ENCODE measurements around the gene NTF3. TPM values are rescaled to one million over a fixed set of nuclear protein-coding genes. Genes with fewer than 3 reads are reported as not detected.

Gene NTF3
- total RNA-seq, 4 donors from 2014 or later = 0.69 to 9.8 (median 2.5) TPM

DNA sequence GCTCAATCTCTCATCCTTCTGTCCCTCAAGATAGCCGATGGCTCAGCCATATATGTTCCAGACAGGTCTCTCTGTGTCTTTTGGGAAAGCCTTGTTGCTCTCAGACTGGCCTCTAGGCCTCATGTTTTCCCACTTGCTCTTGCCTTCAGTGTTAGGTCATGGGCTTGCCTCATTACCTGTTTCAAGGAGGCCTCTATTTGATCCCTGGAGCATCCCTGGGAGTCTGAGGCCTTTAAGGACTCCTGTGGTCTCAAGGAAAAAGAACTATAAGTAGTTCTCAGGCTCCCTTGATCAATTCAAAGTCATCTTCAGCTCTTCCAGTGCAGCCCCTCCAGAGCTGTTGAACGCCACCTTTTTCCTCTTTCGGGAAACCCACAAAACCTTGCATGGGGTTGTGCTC, 47.9 kb downstream of the NTF3 start:
- Histone ChIP-seq H3K4me3 (no peak overlapping the region), H3K36me3 (no peaks in the 10 kb centered on the region), H3K27me3 (peaks cover 15% of the 10 kb centered on the region), H3K4me1 (no peaks in the 10 kb centered on the region), H3K9me3 (no peaks in the 10 kb centered on the region), H3K27ac (no peak overlapping the region)
- WGBS, 2 donors (ENCODE audit: low coverage in 1 of 2) = 100% methylated on average over 1 of the region's 3 CpGs; no CpG with 5 or more reads in 1 of the 2 donors
- TF ChIP-seq POLR2A (IDR thresholded peaks at IDR 0.05) (no peak), EP300 (IDR thresholded peaks at IDR 0.05) (no peak), POLR2AphosphoS5 (IDR thresholded peaks at IDR 0.05) (no peak)
- TF ChIP-seq, protein P1, sequence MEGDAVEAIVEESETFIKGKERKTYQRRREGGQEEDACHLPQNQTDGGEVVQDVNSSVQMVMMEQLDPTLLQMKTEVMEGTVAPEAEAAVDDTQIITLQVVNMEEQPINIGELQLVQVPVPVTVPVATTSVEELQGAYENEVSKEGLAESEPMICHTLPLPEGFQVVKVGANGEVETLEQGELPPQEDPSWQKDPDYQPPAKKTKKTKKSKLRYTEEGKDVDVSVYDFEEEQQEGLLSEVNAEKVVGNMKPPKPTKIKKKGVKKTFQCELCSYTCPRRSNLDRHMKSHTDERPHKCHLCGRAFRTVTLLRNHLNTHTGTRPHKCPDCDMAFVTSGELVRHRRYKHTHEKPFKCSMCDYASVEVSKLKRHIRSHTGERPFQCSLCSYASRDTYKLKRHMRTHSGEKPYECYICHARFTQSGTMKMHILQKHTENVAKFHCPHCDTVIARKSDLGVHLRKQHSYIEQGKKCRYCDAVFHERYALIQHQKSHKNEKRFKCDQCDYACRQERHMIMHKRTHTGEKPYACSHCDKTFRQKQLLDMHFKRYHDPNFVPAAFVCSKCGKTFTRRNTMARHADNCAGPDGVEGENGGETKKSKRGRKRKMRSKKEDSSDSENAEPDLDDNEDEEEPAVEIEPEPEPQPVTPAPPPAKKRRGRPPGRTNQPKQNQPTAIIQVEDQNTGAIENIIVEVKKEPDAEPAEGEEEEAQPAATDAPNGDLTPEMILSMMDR (IDR thresholded peaks at IDR 0.05) = no peak
- ATAC-seq = no peak

DNA sequence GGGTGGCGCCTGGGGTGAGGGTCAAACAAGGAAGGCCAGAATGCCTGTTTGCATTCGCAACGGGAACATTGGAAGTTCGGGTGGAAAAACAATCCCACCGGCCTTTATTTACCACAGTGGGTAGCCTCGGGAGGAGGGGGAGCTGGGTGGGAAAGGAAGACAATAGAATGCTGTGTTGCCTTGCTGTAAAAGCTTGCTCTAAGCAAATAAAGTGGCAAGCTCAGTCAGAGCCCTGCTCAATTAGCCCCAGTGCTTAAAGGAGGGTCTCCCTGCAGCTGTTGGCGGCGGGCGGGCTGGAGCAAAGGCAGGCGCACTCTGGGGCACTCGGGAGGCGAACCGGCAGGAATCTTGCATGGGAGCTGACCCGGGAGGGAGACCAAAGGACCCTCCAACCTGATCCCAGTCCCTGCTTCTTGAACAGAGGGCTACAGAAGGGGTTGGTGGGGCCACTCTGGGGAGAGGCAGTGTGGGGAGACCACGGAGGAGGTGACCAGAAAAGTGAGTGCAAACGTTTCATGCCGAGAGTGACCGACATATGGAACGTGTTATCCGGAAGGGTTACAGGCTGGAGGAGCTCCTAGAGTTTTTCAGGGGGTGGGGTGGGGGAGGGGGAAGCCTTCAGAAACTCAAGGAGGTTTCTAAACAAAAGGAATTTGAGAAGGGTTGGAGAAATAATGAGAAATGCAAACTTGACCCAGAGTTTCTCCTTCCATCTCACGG, 48.5 kb downstream of the NTF3 start:
- no peak overlapping the region for H3K27ac ChIP-seq
- WGBS, 2 donors (ENCODE audit: low coverage in 1 of 2) = 46 to 58% methylated on average over 9 to 17 of the region's 21 CpGs
- no peak for ATAC-seq

DNA sequence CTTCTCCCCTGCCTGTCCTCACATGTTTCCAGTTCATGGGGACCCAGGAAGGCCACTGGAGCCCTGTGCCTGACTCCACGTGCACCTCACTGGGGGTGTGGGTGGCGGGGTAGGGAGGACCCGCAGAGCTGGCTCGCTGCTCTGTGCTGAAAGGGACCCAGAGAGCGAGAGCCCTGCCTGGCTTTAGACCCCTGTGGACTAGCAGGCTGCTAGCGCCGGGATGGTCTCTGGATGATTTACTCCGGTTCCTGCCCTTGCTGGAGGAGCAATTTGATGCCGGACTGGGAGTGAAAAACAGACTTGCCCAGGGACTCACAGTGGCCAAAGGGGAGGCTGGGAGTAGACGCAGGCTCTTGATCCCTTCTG, 49.0 kb downstream of the NTF3 start:
- H3K36me3 ChIP-seq = no peaks in the 10 kb centered on the region
- H3K27ac ChIP-seq = no peak overlapping the region
- TF ChIP-seq, protein P1 (IDR thresholded peaks at IDR 0.05) = no peak
- no peak for TF ChIP-seq POLR2A (IDR thresholded peaks at IDR 0.05)
- TF ChIP-seq EP300 (IDR thresholded peaks at IDR 0.05) = no peak
- no peak for TF ChIP-seq POLR2AphosphoS5 (IDR thresholded peaks at IDR 0.05)
- H3K27me3 ChIP-seq = peaks cover 15% of the 10 kb centered on the region
- no peaks in the 10 kb centered on the region for H3K4me1 ChIP-seq
- no peak for ATAC-seq
- no peaks in the 10 kb centered on the region for H3K9me3 ChIP-seq
- WGBS, 2 donors (ENCODE audit: low coverage in 1 of 2) = 81% methylated on average over 3 of the region's 10 CpGs; no CpG with 5 or more reads in 1 of the 2 donors
- H3K4me3 ChIP-seq = no peak overlapping the region

More for the DNA sequence above, 48.5 kb downstream of the NTF3 start:
- H3K4me3 ChIP-seq = no peak overlapping the region
- H3K9me3 ChIP-seq = no peaks in the 10 kb centered on the region
- peaks cover 15% of the 10 kb centered on the region for H3K27me3 ChIP-seq
- TF ChIP-seq EP300 (IDR thresholded peaks at IDR 0.05) (no peak), POLR2AphosphoS5 (IDR thresholded peaks at IDR 0.05) (no peak), POLR2A (IDR thresholded peaks at IDR 0.05) (no peak)
- TF ChIP-seq, protein P1 (IDR thresholded peaks at IDR 0.05) = no peak
- H3K36me3 ChIP-seq = no peaks in the 10 kb centered on the region
- no peaks in the 10 kb centered on the region for H3K4me1 ChIP-seq

DNA sequence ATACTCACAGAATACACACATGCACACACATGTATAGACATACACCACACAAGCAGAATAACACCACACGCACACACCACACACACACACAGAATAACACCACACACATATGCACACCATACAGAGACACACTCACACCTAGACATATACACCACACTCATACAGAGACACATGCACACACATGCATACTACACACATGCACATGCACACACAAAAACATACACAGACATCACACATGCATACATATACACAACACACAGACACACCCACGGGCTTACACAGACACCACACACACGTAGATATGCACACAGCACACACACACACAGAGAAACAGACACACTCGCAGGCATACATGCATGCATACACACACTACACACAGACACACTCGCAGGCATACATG, 49.7 kb downstream of the NTF3 start:
- peaks cover 15% of the 10 kb centered on the region for H3K27me3 ChIP-seq
- no peak for TF ChIP-seq POLR2AphosphoS5 (IDR thresholded peaks at IDR 0.05)
- TF ChIP-seq, protein P1 (IDR thresholded peaks at IDR 0.05) = no peak
- TF ChIP-seq EP300 (IDR thresholded peaks at IDR 0.05) = no peak
- TF ChIP-seq POLR2A (IDR thresholded peaks at IDR 0.05) = no peak
- H3K4me1 ChIP-seq = no peaks in the 10 kb centered on the region
- no peak for ATAC-seq
- 88 to 94% methylated on average over 5 of the region's 5 CpGs for WGBS, 2 donors (ENCODE audit: low coverage in 1 of 2)
- no peaks in the 10 kb centered on the region for H3K36me3 ChIP-seq
- H3K27ac ChIP-seq = no peak overlapping the region
- H3K9me3 ChIP-seq = no peaks in the 10 kb centered on the region
- no peak overlapping the region for H3K4me3 ChIP-seq

DNA sequence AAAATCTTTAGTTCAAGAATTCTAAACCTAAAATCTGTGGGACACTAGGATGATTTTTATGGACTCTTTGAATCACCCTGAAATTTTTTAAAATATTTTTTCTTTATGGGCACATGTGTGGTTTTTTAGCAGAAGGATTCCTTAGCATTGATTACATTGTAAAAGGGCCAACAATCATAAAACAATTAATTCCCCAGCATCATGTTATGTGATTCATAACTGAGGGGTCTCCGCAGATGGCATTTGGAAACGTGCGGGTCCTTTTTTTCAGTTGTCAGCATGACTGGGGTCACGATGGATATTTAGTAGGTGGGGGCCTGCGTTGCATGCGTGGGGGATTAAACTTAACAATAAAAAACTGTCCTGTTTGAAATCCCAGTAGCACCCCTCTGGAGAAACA, 52.5 kb downstream of the NTF3 start:
- H3K36me3 ChIP-seq = no peaks in the 10 kb centered on the region
- ATAC-seq = no peak
- H3K4me1 ChIP-seq = peaks cover 0 to 6% (median 0%) of the 10 kb centered on the region in 3 donors
- H3K27me3 ChIP-seq = peaks cover 15% of the 10 kb centered on the region
- no peak overlapping the region for H3K27ac ChIP-seq
- H3K4me3 ChIP-seq = no peak overlapping the region
- WGBS, 2 donors (ENCODE audit: low coverage in 1 of 2) = 60 to 81% methylated on average over 2 to 6 of the region's 6 CpGs
- TF ChIP-seq POLR2A (IDR thresholded peaks at IDR 0.05) = no peak
- TF ChIP-seq, protein P1 (IDR thresholded peaks at IDR 0.05) = no peak
- H3K9me3 ChIP-seq = no peaks in the 10 kb centered on the region
